Right ventricle myocardium superior (tissue), 1 donor: ENCODE measurements around the gene TBCD. TPM values are rescaled to one million over a fixed set of nuclear protein-coding genes. Genes with fewer than 3 reads are reported as not detected.
"Not testable (repeated sequence)": the region's sequence is repeated elsewhere in the genome, so short reads cannot be mapped to it uniquely, and the experiment has no call there.

Experiments used
- ATAC-seq: fragments of 200-7000 bp; cut with Tn5 transposase; one replicate; pipeline ENCODE4 v1.9.1; 2020; ENCODE audit warnings: mild to moderate bottlenecking; ENCODE audit not compliant: poor library complexity
- DNase-seq: peaks from one replicate; pipeline ENCODE4 v3.0.0-alpha.2; 2020
- intact Hi-C: fragments of 100-400 bp; cut with DNase I; formaldehyde crosslinking; loops from one replicate; pipeline ENCODE4 v1.11.2; 2022
- total RNA-seq: library from RNA; stranded (reverse); fragmentation: NEBNext Ultra II Directional; extraction: Animal tissue kit (Norgen Biotek cat#: 25700); gene quantifications from one replicate; pipeline ENCODE4 v1.2.1, GENCODE V29; 2021
- donor health status: DM: no; HTN: yes; CAD: no; lungs with severe emphysema.

Gene TBCD
- total RNA-seq, 1 donor from 2014 or later, result 45.1 TPM

GRCh38 chr17:82782657-82783207 lies 30.9 kb downstream of the TBCD start:
- ATAC-seq, result no peak
- DNase-seq, result peak; percentile 41
- intact Hi-C loops, result loop anchor here (5.0 kb wide), 1 partner anchor 130 kb away; no protein-coding TSS in a partner anchor

- intact Hi-C loops, result loop anchor here (5.0 kb wide), 1 partner anchor 129 kb away; no protein-coding TSS in a partner anchor
- ATAC-seq, result no peak
- DNase-seq, result peak; percentile 26
These were observed 31.6 kb downstream of the TBCD start for GRCh38 chr17:82783498-82783897.

GRCh38 chr17:82785581-82785980 lies 33.7 kb downstream of the TBCD start:
- ATAC-seq, intact Hi-C loops, DNase-seq: not testable (repeated sequence)

- no peak for ATAC-seq
- intact Hi-C loops, result no loop called here
These were observed 34.6 kb downstream of the TBCD start for GRCh38 chr17:82786427-82786826.

GRCh38 chr17:82787081-82787848 lies 35.4 kb downstream of the TBCD start:
- ATAC-seq, result peak; percentile 63
- intact Hi-C loops, result no loop called here

More at GRCh38 chr17:82786427-82786826, 34.6 kb downstream of the TBCD start:
- no peak for DNase-seq

GRCh38 chr17:82788206-82789001 lies 36.5 kb downstream of the TBCD start:
- intact Hi-C loops, result no loop called here
- no peak for DNase-seq

More at GRCh38 chr17:82787081-82787848, 35.4 kb downstream of the TBCD start:
- DNase-seq, result peak; percentile 61

GRCh38 chr17:82789051-82789592 lies 37.3 kb downstream of the TBCD start:
- ATAC-seq, result no peak
- intact Hi-C loops, result no loop called here

More at GRCh38 chr17:82788206-82789001, 36.5 kb downstream of the TBCD start:
- ATAC-seq, result peak; percentile 60

GRCh38 chr17:82789806-82790205 lies 37.9 kb downstream of the TBCD start:
- DNase-seq, result no peak
- intact Hi-C loops, result no loop called here

More at GRCh38 chr17:82789051-82789592, 37.3 kb downstream of the TBCD start:
- DNase-seq, result no peak

GRCh38 chr17:82790391-82790790 lies 38.5 kb downstream of the TBCD start:
- intact Hi-C loops, result no loop called here
- DNase-seq, result no peak

More at GRCh38 chr17:82789806-82790205, 37.9 kb downstream of the TBCD start:
- no peak for ATAC-seq

GRCh38 chr17:82791532-82791931 lies 39.7 kb downstream of the TBCD start:
- no peak for ATAC-seq
- intact Hi-C loops, result no loop called here
- no peak for DNase-seq

More at GRCh38 chr17:82790391-82790790, 38.5 kb downstream of the TBCD start:
- no peak for ATAC-seq

GRCh38 chr17:82793974-82794630 lies 42.2 kb downstream of the TBCD start:
- intact Hi-C loops, result no loop called here
- no peak for DNase-seq
- no peak for ATAC-seq

GRCh38 chr17:82794781-82795482 lies 43.1 kb downstream of the TBCD start:
- DNase-seq (no peak), ATAC-seq (peak; percentile 69)
- intact Hi-C loops, result no loop called here

- ATAC-seq, result no peak
- DNase-seq, result no peak
These were observed 43.8 kb downstream of the TBCD start for GRCh38 chr17:82795615-82796014.

GRCh38 chr17:82797061-82797460 lies 45.2 kb downstream of the TBCD start:
- no peak for DNase-seq
- ATAC-seq, result no peak
- intact Hi-C loops, result no loop called here

More at GRCh38 chr17:82795615-82796014, 43.8 kb downstream of the TBCD start:
- intact Hi-C loops, result no loop called here

GRCh38 chr17:82798752-82799151 lies 46.9 kb downstream of the TBCD start:
- no peak for DNase-seq
- ATAC-seq, result no peak
- intact Hi-C loops, result no loop called here

- DNase-seq, result no peak
- intact Hi-C loops, result no loop called here
These were observed 47.7 kb downstream of the TBCD start for GRCh38 chr17:82799591-82799990.

GRCh38 chr17:82800885-82801284 lies 49.0 kb downstream of the TBCD start:
- no peak for DNase-seq
- intact Hi-C loops, result no loop called here
- no peak for ATAC-seq

More at GRCh38 chr17:82799591-82799990, 47.7 kb downstream of the TBCD start:
- ATAC-seq, result no peak
